Fibroblast of upper back skin (primary cell): ENCODE data around the gene PCDHGC4.

Experiments used
- DNase-seq: peaks from one replicate; pipeline ENCODE4 v3.0.0-alpha.2; 2013

The PCDHGC4 gene

GRCh38 chr5:141532726-141533125, 47.9 kb downstream of the PCDHGC4 start:
- no peak for DNase-seq

- DNase-seq, result no peak
These were observed 49.1 kb downstream of the PCDHGC4 start for GRCh38 chr5:141533897-141534296.

GRCh38 chr5:141534492-141535213, 49.8 kb downstream of the PCDHGC4 start:
- DNase-seq, result no peak
